Stimulated activated CD4-positive, alpha-beta T cell treated with anti-CD3 and anti-CD28 coated beads, Interleukin-1b, Interleukin-23, amount 100 ng/mL, for 1 hour (primary cell): ENCODE data around the gene CCDC142.
"Not testable (repeated sequence)": the region's sequence is repeated elsewhere in the genome, so short reads cannot be mapped to it uniquely, and the experiment has no call there.

Source experiments
- DNase-seq, 2 donors: peaks; one replicate each; pipeline ENCODE4 v3.0.0-alpha.2; 2020; ENCODE audit warnings: low read depth in 2 of 2

The CCDC142 gene

DNA sequence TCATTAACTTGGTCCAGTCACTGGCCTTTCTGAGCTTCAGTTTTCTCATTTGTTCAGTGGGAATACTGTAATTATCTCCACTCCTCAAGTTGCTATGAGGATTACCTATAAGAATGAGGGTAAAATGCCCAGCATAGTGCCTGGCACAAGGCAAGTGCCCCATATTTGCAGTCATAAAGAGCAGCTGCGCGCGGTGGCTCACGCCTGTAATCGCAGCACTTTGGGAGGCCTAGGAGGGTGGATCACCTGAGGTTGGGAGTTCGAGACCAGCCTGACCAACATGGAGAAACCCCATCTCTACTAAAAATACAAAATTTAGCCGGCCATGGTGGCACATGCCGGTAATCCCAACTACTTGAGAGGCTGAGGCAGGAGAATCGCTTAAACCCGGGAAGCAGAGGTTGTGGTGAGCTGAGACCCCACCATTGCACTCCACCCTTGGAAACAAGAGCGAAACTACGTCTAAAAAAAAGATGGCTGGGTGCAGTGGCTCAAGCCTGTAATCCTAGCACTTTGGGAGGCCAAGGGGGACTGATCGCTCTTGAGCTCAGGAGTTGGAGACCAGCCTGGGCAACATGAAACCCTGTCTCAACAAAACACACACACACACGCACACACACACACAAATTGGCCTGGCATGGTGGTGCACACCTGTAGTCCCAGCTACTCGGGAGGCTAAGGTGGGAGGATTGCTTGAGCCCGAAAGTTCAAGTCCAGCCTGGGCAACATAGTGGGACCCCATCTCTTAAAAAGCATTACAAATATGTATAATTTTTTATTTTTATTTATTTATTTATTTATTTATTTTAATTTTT is 40.1 kb downstream of the CCDC142 start:
- not testable (repeated sequence) for DNase-seq

DNA sequence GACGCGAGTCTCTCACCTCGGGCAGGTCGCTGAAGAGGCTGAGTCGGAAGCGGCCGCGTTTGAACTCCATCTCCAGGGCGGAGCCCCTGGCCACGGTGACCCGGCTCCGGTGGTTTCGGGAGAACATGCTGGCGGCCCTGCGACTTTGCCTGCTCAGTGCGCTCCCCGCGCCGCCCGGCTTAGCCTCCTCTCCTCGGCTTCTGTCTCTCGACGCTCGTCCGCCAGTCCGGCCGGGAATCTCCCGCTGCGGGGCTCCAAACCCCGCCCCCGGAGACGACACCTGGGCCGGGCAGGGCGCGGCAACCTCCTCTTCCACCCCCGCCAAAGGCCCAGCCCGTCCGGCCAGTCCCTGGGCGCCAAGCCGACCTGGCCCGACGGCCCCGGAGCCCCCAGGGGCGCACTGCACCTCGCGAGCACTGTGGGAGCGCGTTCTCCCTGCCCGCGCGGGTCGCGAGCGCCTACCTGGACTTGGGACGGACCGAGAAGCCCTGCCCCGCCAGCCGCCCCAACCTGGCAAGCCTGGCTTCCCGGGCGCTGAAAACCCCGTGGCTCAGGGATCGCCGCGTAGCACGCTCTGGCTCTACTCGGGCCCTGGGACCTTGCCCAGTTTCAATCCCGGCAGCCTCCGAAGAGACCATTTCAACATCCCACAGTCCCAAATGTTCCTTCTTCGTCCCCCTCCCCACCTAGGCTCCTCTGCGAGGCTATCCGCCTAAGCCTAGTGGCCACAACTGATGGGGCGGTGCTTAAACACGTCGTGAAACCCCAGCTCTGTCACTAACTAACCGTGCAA is 40.9 kb downstream of the CCDC142 start, which contains the start of gene RTKN:
Gene RTKN (minus strand): TSS at position 248 of the 793 bp plus-strand sequence. CDS start 121 bp downstream, at position 127.
- DNase-seq: no peak

DNA sequence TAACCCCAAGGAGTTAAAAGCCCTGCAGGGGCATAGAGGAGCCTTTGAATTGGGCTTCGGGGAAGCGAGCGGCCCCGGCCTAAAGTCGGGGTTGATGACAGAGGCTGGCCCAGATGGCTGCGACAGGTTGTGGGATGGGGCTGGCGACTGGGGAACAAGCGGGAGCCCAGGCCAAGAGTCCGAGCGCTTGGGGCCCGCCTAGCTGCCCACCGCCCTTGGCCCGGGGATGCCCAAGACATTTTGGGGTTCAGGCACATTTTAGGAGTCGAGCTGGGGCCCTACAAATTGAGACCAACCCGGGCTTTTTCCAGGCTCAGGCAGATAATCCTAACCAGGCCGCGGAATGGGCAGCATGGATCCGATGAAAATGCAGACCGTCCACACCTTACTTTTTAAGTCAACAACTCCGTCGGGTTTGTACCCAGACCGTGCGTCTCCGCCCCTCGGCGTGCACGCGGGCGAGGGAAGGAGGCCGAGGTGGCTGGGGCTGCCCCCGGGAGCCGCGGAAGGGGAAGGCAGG is 41.6 kb downstream of the CCDC142 start:
- DNase-seq: no peak

DNA sequence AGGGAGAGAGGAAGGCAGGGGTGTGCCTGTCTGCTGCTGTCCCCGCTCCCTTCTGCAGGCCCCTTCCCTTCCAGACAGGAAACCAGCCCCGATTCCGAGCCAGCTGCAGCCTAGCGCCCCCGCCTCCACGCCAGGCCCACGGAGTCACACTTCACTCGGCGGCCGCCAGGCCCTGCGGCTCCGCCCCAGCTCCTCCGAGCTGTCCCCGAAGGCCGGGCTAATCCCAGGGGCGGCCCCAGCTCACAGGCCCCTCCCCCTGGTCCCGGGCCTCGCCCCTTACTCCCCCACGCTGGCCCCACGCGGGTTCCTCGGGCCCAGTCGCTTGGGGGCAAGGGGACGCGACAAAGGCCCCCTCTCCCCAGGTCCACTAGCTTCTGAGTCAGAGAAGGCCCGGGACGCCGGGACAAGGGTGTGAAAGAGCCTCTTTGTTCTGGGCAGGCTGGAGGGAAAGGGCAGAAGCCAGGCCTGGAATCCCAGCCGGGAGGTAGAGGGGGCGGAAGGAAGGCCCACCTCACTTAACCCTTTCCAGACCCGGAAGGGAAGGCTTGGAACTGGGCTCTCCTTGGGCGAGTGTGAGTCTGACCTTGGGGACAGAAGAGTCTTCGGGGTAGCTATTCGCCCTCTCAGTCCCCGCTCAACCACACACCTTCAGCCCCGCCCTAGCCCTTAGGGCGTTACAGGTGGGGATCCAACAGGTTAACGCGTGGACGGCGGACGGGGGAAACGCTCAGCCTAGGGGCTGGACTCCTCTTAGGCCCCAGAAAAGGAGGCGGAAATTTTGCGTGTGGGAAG is 42.2 kb downstream of the CCDC142 start:
- DNase-seq: no peak

DNA sequence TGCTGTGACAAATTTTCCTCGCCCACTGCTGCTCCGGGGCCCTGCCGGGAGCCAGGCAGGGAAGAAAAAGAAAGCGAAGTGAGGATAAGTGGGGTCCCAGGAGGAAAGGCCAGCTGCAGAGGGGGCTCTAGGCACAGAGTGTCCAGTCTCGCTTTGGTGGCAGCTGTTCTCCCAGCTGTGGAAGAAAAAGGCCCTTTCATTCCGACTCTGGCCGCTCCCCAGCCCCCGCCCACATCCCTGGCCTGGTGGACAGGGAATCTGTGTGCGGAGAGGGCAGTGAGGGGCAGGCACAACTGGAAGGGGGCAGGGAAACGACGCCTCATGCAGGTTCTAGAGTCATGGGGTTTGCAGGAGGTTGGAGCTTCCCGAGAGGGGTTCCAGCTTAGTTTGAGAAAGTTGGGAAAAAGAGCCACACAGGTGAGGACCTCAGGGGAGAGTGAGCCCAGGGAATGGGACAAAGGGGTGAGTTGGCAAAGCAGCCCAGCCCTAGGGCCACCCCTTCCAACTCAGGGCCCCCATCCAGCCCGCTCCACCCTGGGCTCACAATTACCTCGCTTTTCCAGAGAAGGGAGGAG is 42.9 kb downstream of the CCDC142 start:
- DNase-seq: no peak

DNA sequence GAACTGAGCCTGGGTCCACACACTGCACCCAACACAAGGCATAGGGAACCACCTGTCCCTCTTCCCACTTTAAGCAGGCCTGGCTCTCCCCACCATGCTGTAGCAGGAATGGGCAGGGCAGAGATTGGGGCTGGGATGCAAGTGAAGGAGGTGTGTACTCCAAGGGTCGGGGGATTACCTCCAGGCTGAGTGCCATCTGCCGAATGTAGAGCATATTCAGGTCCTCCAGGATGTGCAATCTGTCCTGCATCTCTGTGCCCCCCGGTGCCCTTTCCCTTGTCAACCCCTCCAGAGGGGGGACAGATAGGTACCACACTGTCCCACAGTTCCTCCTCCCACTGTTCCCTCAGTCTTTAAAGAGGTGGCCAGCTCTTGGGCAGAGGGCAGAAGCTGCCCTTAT is 43.4 kb downstream of the CCDC142 start:
- DNase-seq: no peak

DNA sequence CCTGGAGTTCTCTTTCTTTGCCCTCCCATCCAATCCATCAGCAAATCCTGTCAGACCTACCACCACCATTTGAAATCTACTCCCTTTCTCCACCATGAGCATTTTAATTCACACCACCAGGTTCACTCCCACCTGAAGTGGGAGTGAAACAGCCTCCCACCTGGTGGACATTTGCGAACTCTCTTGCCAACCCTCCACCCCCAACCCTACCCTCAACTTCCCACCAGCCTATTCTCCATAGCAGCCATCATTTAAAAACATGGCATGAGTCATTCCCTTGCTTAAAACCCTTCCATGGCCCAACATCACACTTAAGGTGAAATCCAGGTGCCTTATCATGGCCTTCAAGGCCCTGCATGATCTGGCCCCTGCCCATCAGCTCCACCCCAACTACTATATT is 44.5 kb downstream of the CCDC142 start:
- no peak for DNase-seq

DNA sequence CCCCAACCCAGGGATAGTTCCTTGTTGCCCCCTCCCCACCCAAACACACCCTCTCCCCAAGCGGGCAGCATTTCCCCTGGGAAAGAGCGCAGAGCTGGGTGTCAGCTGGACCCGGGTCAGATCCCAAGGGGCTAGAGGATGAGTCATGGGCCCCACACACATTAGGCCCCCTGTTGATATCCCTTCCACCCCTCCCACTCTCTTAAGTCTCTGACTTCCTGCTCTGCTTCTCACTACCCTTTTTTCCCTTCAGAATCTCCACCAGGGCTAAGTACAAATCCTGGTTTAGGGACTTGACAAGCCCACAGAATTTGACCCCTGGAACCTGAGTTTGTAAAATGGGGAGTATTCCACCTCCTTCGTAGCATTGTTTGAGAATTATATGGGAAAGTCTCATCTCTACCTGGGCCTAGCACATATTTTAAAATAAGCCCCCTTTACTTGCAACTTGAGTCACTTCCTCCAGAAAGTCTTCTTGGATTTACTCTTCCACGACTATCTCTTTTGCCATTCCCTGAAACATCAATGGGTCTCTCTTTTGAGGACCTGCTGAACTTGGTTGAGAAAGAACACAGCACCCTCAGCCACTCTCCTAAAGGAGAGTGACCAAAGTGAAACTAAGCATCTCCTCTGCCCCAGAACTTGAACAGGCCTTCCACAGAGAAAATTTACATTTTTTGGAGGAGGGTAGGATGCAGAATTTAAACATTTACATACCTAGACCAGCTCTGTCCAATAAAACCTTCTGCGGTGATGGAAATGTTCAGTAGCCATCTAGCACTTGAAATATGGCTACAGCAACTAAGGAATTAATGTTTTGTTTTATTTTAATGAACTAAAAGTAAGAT is 45.7 kb downstream of the CCDC142 start:
- DNase-seq: no peak

DNA sequence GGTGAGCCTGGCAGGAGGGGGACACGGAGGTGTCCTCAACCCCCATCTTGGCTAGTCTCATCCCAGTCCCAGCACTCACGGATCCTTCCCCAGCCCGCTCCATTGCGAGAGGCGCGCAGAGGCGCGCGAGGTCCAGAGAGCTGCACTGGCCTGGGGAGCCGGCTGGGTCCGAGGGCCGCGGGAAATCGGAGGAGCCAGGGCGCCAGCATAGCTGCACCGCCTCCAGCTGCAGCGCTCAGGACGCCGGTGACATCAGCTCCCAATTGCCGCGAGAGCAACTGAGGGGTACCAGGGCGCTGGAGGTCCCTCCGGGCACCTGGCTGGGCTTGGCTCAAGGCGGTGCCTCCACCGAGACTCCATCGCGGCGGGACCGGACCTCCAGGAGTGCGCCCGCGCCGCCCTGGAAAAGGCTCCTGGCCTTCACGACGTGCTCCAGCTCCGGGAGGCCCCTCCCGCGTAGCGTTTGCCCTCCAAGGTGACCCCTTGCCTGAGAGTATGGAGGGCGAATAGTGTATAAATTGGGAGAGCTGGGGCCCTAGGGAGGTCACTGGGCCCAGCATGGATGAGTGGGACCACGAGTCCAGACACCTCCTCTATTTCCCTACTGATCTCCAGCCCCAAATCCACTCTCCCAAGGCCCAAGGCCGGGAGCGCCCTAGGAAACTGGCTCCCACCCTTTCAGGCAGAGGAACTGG is 46.5 kb downstream of the CCDC142 start:
- DNase-seq: no peak

DNA sequence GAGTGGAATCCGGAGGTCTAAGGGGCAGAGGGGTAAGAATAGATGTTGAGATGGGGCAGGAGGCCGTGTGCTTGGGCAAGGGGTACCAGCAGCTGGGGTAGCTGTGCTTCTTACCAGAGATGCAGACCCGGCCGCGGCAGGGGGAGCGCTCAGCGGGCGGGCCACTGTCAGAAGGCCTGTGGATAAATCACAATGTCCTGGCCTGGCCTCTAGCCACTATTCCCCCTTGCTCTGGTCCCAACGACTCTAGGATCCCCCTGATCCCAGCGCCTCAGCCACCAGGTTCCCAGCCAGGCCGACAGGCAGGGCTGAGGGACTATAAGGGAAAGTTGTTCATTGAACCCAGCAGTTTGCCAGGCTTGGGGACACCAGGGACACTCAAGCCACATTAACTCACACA is 52.3 kb downstream of the CCDC142 start:
- no peak for DNase-seq

DNA sequence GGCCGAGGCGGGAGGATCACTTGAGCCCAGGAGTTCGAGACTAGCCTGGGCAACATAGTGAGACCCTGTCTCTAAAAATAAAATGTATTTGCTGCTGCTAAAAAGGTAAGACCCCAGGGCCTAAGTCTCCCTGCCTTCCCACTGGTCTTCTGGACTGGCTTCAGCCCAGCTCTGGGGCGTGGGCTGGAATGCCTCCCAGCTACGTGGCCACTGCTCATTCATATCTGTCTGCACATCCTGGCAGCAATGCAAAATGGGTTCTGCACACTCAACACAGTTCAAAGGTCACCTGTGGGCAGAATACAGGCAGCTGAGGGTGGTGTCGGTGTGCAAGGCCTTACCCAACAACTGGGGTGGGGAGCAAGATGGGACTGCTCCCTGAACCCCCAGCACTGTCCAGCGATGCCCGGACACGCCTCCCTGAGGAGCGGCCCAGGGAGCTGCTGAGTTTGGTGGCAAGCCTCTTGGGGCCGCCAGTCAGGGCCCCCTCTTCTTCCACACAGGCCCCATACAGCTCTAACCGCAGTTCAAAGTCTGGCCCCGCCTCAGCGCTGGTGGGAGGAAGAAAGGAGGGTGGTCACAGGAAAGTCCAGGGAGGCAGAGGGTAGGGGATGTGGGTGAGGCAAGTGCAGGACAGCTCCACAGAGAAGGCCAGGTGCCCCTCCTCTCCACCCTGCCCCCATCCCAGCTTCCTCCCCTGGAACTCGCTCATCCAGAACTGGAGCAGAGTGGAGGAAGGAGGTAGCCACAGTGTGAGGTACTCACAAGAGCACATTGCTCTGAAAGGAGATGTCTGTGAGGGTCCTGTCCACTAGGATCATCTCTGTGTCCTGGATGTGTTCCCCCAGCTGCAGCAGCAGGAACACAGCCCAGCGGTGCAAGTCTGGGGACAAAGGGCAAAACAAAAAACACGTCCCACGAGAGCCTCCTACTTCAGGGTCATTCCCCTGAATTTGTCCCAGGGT is 53.0 kb downstream of the CCDC142 start:
- no peak for DNase-seq

DNA sequence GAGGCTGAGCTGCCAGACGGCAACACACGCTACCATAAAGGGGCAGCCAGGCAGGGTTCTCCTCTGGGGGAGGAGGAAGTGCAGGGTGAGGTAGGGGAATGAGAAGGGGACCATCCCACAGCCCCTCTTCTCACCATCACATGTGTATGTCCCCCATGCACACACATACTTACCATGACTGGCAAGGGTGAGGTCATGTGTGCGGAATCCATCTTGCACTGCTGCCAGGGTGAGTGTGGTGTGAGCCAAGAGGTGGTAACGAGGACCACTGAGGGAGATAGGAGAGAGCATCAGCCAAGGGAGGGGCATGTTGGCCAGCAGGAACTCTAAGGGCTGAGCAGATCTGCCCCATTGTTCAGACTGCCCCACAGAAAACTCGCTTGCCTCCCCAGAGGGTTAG is 54.1 kb downstream of the CCDC142 start:
- no peak for DNase-seq

DNA sequence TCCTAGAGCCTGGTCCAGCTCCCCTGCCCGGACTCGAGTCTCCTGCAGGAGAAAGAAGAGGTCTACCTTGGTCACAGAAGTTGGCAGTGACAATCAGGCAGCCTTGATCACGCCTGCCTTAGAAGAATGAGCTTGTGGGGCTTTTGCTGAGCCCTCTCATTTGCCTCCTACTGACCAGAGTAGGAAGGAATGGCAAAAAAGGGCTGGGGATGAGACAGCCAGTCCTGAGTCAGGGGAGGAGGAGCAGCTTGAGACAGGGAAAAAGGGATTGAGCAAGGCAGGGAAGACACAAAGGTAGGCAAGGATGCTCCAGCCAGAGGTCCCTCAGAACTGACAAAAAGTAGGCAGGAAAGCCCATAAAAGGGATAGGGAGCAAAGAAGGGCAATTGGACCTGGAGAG is 55.2 kb downstream of the CCDC142 start:
- DNase-seq: no peak

DNA sequence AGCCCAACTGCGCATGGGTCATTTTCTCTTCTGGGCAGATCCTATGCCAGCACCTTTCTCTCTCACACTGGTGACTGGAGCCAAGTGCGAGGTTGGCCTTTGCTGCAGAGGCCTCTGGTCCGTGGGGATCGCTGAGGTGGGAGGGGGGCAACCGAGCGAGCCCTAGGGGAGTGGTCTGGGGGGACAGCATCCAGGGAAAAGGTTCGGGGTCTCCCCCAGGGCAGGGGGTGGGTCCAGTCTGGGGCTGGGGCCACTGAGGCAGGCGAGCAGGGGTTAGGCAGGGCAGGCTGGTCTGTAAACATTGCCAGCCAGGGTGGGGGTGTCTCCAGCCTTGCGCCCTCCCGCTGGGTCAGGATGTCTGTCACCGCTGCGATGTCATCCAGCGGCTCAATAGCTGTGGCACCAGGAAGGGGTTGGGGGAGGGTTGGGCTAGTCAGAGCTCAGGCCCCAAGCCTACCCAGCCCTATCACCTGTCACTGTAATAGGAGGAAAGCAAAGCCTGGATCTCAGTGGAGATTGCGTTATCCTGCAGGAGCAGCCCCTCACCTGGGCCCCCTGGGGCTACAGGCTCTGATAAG is 56.5 kb downstream of the CCDC142 start:
- DNase-seq: no peak

DNA sequence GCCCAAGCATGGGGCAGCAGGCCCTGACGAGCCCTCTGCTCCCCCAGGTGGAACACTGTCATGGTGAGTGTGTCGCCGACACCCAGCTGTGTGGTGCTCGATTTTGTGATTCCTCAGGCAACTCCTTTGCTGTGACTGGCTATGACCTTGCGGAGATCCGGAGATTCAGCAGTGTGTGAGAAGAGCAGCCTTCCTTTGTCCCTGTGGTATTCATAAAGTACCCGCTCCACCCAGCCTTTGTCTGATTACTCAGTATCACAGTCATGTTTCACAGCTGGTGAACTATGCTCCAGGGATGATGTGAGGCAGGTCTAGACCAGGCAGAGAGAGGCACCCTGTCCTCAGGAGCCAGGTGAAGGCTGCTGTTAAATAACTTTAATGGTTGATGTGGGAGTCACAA is 57.3 kb downstream of the CCDC142 start:
- DNase-seq: no peak

DNA sequence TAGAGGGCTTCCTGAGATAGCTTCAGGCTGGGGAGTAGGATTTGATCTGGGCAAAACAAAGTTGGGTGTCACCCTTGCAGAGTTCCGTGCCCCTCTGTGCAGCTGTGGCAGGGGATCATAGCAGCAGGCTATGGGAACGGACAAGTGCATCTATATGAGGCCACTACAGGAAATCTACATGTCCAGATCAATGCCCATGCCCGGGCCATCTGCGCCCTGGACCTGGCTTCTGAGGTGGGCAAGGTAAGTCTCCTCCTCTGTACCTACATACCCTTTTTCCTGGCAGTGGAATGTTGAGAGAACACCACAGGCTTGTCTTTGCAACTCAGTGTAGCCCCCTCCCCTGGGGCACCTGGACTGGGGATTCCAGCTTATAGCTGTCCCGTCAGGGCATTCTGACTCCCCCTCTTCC is 57.8 kb downstream of the CCDC142 start:
- no peak for DNase-seq

DNA sequence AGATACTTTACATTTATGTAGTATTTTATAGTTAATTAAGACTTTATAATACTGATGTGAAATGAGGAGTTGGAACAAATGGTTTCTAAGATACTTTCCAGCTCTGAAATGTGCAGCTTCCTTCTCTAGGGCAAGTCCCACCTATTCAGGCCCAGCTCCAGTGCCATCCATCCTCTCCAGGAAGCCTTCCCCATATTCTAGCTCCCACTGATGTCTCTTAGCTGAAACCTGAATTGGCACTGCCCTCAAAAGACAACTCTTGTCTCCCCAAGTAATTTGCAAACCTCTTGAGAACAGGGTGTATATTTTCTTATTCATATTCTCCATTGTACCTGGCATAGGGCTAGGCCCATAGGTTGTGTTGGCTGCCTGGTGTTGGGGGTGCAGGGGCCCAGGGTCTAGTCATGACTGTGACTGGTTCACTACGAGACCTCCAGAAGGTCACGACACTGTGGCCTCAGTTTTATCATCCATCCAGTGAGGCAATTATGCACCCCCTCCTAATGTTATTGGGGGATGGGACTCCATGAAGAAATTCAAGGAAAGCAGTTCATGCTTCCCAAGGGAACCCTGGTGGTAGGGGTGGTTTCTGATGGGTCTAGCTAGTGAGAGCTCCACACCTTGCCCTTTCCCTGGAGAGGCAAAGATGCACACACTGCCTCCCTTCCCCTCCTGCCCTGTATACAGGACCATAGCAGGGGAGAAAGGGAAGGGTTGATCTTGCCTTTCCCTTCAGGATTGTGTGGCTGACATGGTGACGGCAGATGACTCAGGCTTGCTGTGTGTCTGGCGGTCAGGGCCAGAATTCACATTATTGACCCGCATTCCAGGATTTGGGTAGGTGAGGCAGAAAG is 58.4 kb downstream of the CCDC142 start:
- DNase-seq: no peak
